Measurements from ENCODE around the gene COPS3. TPM values are rescaled to one million over a fixed set of nuclear protein-coding genes. Genes with fewer than 3 reads are reported as not detected.
A peak's percentile ranks its signal among the peaks of the same experiment; 100 is the strongest.
"Not testable (repeated sequence)": the region's sequence is repeated elsewhere in the genome, so short reads cannot be mapped to it uniquely, and the experiment has no call there.

COPS3 gene
- total and polyA plus RNA-seq, 8 donors: 48.4 to 69.9 (median 64.9) TPM

GRCh38 chr17:17269926-17270773, 10.9 kb downstream of the COPS3 start:
- peaks cover 3 to 98% of the 10 kb centered on the region in 2 donors for H3K36me3 ChIP-seq
- TF ChIP-seq CTCF (IDR thresholded peaks at IDR 0.05): no peak

GRCh38 chr17:17264430-17264829, 16.6 kb downstream of the COPS3 start:
- Histone ChIP-seq H3K9me3 (no peaks in the 10 kb centered on the region), H3K27ac (no peak overlapping the region), H3K27me3 (no peaks in the 10 kb centered on the region), H3K4me3 (no peak overlapping the region), H3K4me1 (no peaks in the 10 kb centered on the region), H3K36me3 (peaks cover 3 to 98% of the 10 kb centered on the region in 2 donors)
- ATAC-seq: peak; percentile 94
- TF ChIP-seq CTCF (IDR thresholded peaks at IDR 0.05): no peak
- intact Hi-C loops (cut with DNase I): no loop called here
- peak in 2 of 4 donors; percentile 31 to 41 for DNase-seq

More at GRCh38 chr17:17269926-17270773, 10.9 kb downstream of the COPS3 start:
- no peak overlapping the region for H3K27ac ChIP-seq
- DNase-seq (no peak), ATAC-seq (no peak)
- H3K4me1 ChIP-seq: no peaks in the 10 kb centered on the region
- H3K4me3 ChIP-seq: no peak overlapping the region
- H3K9me3 ChIP-seq: no peaks in the 10 kb centered on the region
- H3K27me3 ChIP-seq: no peaks in the 10 kb centered on the region
- intact Hi-C loops (cut with DNase I): no loop called here

- no peak overlapping the region for H3K27ac ChIP-seq
- intact Hi-C loops (cut with DNase I): no loop called here
- H3K4me3 ChIP-seq: no peak overlapping the region
- DNase-seq (no peak), ATAC-seq (no peak)
- TF ChIP-seq CTCF (IDR thresholded peaks at IDR 0.05): no peak
- peaks cover 0 to 100% of the 10 kb centered on the region in 2 donors for H3K36me3 ChIP-seq
- no peaks in the 10 kb centered on the region for H3K27me3 ChIP-seq
- no peaks in the 10 kb centered on the region for H3K9me3 ChIP-seq
- H3K4me1 ChIP-seq: no peaks in the 10 kb centered on the region
These were observed 22.0 kb downstream of the COPS3 start for GRCh38 chr17:17258998-17259397.

- Histone ChIP-seq H3K36me3 (peaks cover 0 to 100% of the 10 kb centered on the region in 2 donors), H3K27ac (no peak overlapping the region), H3K4me3 (no peak overlapping the region), H3K9me3 (no peaks in the 10 kb centered on the region), H3K27me3 (no peaks in the 10 kb centered on the region), H3K4me1 (no peaks in the 10 kb centered on the region)
- no peak for ATAC-seq
- no peak for DNase-seq
- TF ChIP-seq CTCF (IDR thresholded peaks at IDR 0.05): no peak
- intact Hi-C loops (cut with DNase I): no loop called here
These were observed 23.0 kb downstream of the COPS3 start for GRCh38 chr17:17258011-17258410.

- no peak for ATAC-seq
- intact Hi-C loops (cut with DNase I): no loop called here
- H3K9me3 ChIP-seq: no peaks in the 10 kb centered on the region
These were observed 24.7 kb downstream of the COPS3 start for GRCh38 chr17:17256316-17256715.

GRCh38 chr17:17255689-17256088, 25.4 kb downstream of the COPS3 start:
- ATAC-seq; DNase-seq; H3K4me1 ChIP-seq; H3K27ac ChIP-seq; intact Hi-C loops (cut with DNase I); H3K27me3 ChIP-seq; H3K9me3 ChIP-seq; H3K4me3 ChIP-seq: not testable (repeated sequence)
- H3K36me3 ChIP-seq: peaks cover 0 to 100% of the 10 kb centered on the region in 2 donors

More at GRCh38 chr17:17256316-17256715, 24.7 kb downstream of the COPS3 start:
- DNase-seq: no peak
- no peak overlapping the region for H3K27ac ChIP-seq
- peaks cover 0 to 100% of the 10 kb centered on the region in 2 donors for H3K36me3 ChIP-seq
- H3K27me3 ChIP-seq: no peaks in the 10 kb centered on the region
- no peaks in the 10 kb centered on the region for H3K4me1 ChIP-seq
- no peak for TF ChIP-seq CTCF (IDR thresholded peaks at IDR 0.05)
- H3K4me3 ChIP-seq: no peak overlapping the region

Data from left lung (tissue), 10 donors.